22Rv1 (cell line): ENCODE results near the gene SEC63.

Source experiments
- ZFX ChIP-seq: fragments of 450-650 bp; IDR thresholded peaks from 2 replicates; pipeline ENCODE4 v1.6.1; 2017; ENCODE audit warnings: antibody characterized with exemption, borderline replicate concordance
- TF ChIP-seq, protein P1 (sequence below): fragments of 450-650 bp; IDR thresholded peaks from 2 replicates; pipeline ENCODE4 v1.5.1; 2017; ENCODE audit warnings: mild to moderate bottlenecking

DNA sequence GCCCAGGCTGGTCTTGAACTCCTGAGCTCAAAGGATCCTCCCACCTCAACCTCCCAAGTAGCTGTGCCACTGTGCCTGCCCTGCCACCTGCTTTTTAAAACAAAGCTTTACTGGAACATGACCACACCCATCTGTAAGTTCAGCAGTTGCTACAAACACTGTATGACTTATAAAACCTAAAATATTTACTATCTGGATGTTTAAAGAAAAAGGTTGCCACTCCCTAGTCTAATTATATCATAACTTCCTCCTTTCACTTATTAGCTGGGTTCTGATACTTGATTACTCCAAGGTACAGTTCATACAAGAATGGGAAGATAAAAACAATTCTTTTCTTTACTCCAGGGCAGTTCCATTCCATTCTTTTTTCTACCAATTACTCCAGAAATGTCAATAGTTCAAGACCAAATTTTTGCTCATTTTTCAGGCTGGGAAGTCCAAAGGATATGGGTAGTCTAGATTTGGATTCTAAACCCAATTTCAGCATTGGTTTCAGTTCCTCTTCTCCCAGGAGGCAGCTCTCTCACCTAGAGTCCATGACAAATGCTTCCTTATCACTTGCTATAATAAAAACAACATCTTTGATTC lies 63.1 kb downstream of the SEC63 start:
- TF ChIP-seq, protein P1, sequence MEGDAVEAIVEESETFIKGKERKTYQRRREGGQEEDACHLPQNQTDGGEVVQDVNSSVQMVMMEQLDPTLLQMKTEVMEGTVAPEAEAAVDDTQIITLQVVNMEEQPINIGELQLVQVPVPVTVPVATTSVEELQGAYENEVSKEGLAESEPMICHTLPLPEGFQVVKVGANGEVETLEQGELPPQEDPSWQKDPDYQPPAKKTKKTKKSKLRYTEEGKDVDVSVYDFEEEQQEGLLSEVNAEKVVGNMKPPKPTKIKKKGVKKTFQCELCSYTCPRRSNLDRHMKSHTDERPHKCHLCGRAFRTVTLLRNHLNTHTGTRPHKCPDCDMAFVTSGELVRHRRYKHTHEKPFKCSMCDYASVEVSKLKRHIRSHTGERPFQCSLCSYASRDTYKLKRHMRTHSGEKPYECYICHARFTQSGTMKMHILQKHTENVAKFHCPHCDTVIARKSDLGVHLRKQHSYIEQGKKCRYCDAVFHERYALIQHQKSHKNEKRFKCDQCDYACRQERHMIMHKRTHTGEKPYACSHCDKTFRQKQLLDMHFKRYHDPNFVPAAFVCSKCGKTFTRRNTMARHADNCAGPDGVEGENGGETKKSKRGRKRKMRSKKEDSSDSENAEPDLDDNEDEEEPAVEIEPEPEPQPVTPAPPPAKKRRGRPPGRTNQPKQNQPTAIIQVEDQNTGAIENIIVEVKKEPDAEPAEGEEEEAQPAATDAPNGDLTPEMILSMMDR, result no peak
- TF ChIP-seq ZFX, result no peak
